ENCODE measurements around the gene SDK2. TPM values are rescaled to one million over a fixed set of nuclear protein-coding genes. Genes with fewer than 3 reads are reported as not detected.

Gene SDK2
- total RNA-seq, 2 experiments from 2014 or later, result 0.09 to 3.7 TPM

GRCh38 chr17:73545109-73546032 is 98.9 kb downstream of the SDK2 start:
- CTCF ChIA-PET, result no interaction called here
- H3K9me3 Mint-ChIP-seq (ENCODE audit: low read depth), result no peaks in the 10 kb centered on the region
- no peak overlapping the region for H3K27ac Mint-ChIP-seq
- no peaks in the 10 kb centered on the region for H3K4me1 Mint-ChIP-seq
- DNase-seq (no peak), ATAC-seq (no peak)
- no peak overlapping the region for H3K4me3 Mint-ChIP-seq
- H3K27me3 Mint-ChIP-seq, result no peaks in the 10 kb centered on the region
- H3K36me3 Mint-ChIP-seq, result no peaks in the 10 kb centered on the region

GRCh38 chr17:73544333-73544732 is 99.9 kb downstream of the SDK2 start:
- CTCF ChIA-PET, result no interaction called here
- Mint-ChIP-seq H3K27ac (no peak overlapping the region), H3K27me3 (no peaks in the 10 kb centered on the region), H3K36me3 (no peaks in the 10 kb centered on the region), H3K4me3 (no peak overlapping the region), H3K4me1 (no peaks in the 10 kb centered on the region), H3K9me3 (ENCODE audit: low read depth) (no peaks in the 10 kb centered on the region)
- no peak for ATAC-seq
- no peak for DNase-seq

GRCh38 chr17:73542323-73542722 is 101.9 kb downstream of the SDK2 start:
- H3K4me3 Mint-ChIP-seq, result no peak overlapping the region
- no peaks in the 10 kb centered on the region for H3K27me3 Mint-ChIP-seq
- no peaks in the 10 kb centered on the region for H3K36me3 Mint-ChIP-seq
- no peak overlapping the region for H3K27ac Mint-ChIP-seq
- CTCF ChIA-PET, result no interaction called here
- DNase-seq (no peak), ATAC-seq (no peak)
- H3K4me1 Mint-ChIP-seq, result no peaks in the 10 kb centered on the region
- no peaks in the 10 kb centered on the region for H3K9me3 Mint-ChIP-seq (ENCODE audit: low read depth)

- Mint-ChIP-seq H3K4me1 (no peaks in the 10 kb centered on the region), H3K27ac (no peak overlapping the region), H3K4me3 (no peak overlapping the region), H3K36me3 (no peaks in the 10 kb centered on the region), H3K27me3 (no peaks in the 10 kb centered on the region), H3K9me3 (ENCODE audit: low read depth) (no peaks in the 10 kb centered on the region)
- ATAC-seq (no peak), DNase-seq (no peak)
- CTCF ChIA-PET, result no interaction called here
Measured at GRCh38 chr17:73541561-73541981, 102.7 kb downstream of the SDK2 start.

- Mint-ChIP-seq H3K27me3 (no peaks in the 10 kb centered on the region), H3K27ac (no peak overlapping the region), H3K9me3 (ENCODE audit: low read depth) (no peaks in the 10 kb centered on the region), H3K4me1 (no peaks in the 10 kb centered on the region), H3K4me3 (no peak overlapping the region), H3K36me3 (no peaks in the 10 kb centered on the region)
- ATAC-seq (no peak), DNase-seq (no peak)
- CTCF ChIA-PET, result no interaction called here
Measured at GRCh38 chr17:73541111-73541510, 103.1 kb downstream of the SDK2 start.

- Mint-ChIP-seq H3K9me3 (ENCODE audit: low read depth) (no peaks in the 10 kb centered on the region), H3K27me3 (no peaks in the 10 kb centered on the region), H3K4me1 (no peaks in the 10 kb centered on the region), H3K36me3 (no peaks in the 10 kb centered on the region), H3K27ac (no peak overlapping the region), H3K4me3 (no peak overlapping the region)
- no peak for ATAC-seq
- no peak for DNase-seq
- CTCF ChIA-PET, result interaction anchor here (0.8 to 1.5 kb wide), 2 partner anchors 12 to 30 kb away, joined by 3 read pairs; no protein-coding TSS in a partner anchor
Measured at GRCh38 chr17:73539166-73539565, 105.1 kb downstream of the SDK2 start.

GRCh38 chr17:73538445-73538844 is 105.8 kb downstream of the SDK2 start:
- H3K27me3 Mint-ChIP-seq, result no peaks in the 10 kb centered on the region
- H3K27ac Mint-ChIP-seq, result no peak overlapping the region
- ATAC-seq, result no peak
- H3K4me3 Mint-ChIP-seq, result no peak overlapping the region
- no peaks in the 10 kb centered on the region for H3K4me1 Mint-ChIP-seq
- no peak for DNase-seq
- H3K9me3 Mint-ChIP-seq (ENCODE audit: low read depth), result no peaks in the 10 kb centered on the region
- CTCF ChIA-PET, result interaction anchor here (0.8 to 1.5 kb wide), 2 partner anchors 12 to 29 kb away, joined by 3 read pairs; no protein-coding TSS in a partner anchor
- no peaks in the 10 kb centered on the region for H3K36me3 Mint-ChIP-seq

- Mint-ChIP-seq H3K27ac (no peak overlapping the region), H3K4me3 (no peak overlapping the region), H3K36me3 (no peaks in the 10 kb centered on the region), H3K9me3 (ENCODE audit: low read depth) (no peaks in the 10 kb centered on the region), H3K4me1 (no peaks in the 10 kb centered on the region), H3K27me3 (no peaks in the 10 kb centered on the region)
- no peak for ATAC-seq
- CTCF ChIA-PET, result no interaction called here
- DNase-seq, result no peak
Measured at GRCh38 chr17:73536700-73537605, 107.3 kb downstream of the SDK2 start.

- Mint-ChIP-seq H3K27ac (no peak overlapping the region), H3K27me3 (peaks cover 3% of the 10 kb centered on the region), H3K9me3 (ENCODE audit: low read depth) (no peaks in the 10 kb centered on the region), H3K36me3 (no peaks in the 10 kb centered on the region), H3K4me3 (no peak overlapping the region), H3K4me1 (no peaks in the 10 kb centered on the region)
- ATAC-seq (no peak), DNase-seq (no peak)
- CTCF ChIA-PET, result no interaction called here
Measured at GRCh38 chr17:73535746-73536145, 108.5 kb downstream of the SDK2 start.

- Mint-ChIP-seq H3K27me3 (peaks cover 4% of the 10 kb centered on the region), H3K4me3 (no peak overlapping the region), H3K4me1 (no peaks in the 10 kb centered on the region), H3K9me3 (ENCODE audit: low read depth) (no peaks in the 10 kb centered on the region), H3K36me3 (no peaks in the 10 kb centered on the region), H3K27ac (no peak overlapping the region)
- DNase-seq, result no peak
- CTCF ChIA-PET, result no interaction called here
- no peak for ATAC-seq
Measured at GRCh38 chr17:73534209-73534909, 109.9 kb downstream of the SDK2 start.

- H3K36me3 Mint-ChIP-seq, result no peaks in the 10 kb centered on the region
- ATAC-seq (no peak), DNase-seq (no peak)
- H3K4me3 Mint-ChIP-seq, result no peak overlapping the region
- no peak overlapping the region for H3K27ac Mint-ChIP-seq
- peaks cover 4% of the 10 kb centered on the region for H3K27me3 Mint-ChIP-seq
- H3K4me1 Mint-ChIP-seq, result no peaks in the 10 kb centered on the region
- H3K9me3 Mint-ChIP-seq (ENCODE audit: low read depth), result no peaks in the 10 kb centered on the region
- CTCF ChIA-PET, result no interaction called here
Measured at GRCh38 chr17:73533781-73534180, 110.5 kb downstream of the SDK2 start.

- DNase-seq, result no peak
- no peak overlapping the region for H3K4me3 Mint-ChIP-seq
- H3K27ac Mint-ChIP-seq, result no peak overlapping the region
- no peak for ATAC-seq
- no peaks in the 10 kb centered on the region for H3K4me1 Mint-ChIP-seq
- no peaks in the 10 kb centered on the region for H3K9me3 Mint-ChIP-seq (ENCODE audit: low read depth)
- peaks cover 4% of the 10 kb centered on the region for H3K27me3 Mint-ChIP-seq
- H3K36me3 Mint-ChIP-seq, result no peaks in the 10 kb centered on the region
- CTCF ChIA-PET, result no interaction called here
Measured at GRCh38 chr17:73533127-73533526, 111.1 kb downstream of the SDK2 start.

GRCh38 chr17:73532421-73532901 is 111.8 kb downstream of the SDK2 start:
- DNase-seq (no peak), ATAC-seq (no peak)
- no peaks in the 10 kb centered on the region for H3K4me1 Mint-ChIP-seq
- CTCF ChIA-PET, result no interaction called here
- no peak overlapping the region for H3K4me3 Mint-ChIP-seq
- H3K9me3 Mint-ChIP-seq (ENCODE audit: low read depth), result no peaks in the 10 kb centered on the region
- no peaks in the 10 kb centered on the region for H3K36me3 Mint-ChIP-seq
- no peak overlapping the region for H3K27ac Mint-ChIP-seq
- H3K27me3 Mint-ChIP-seq, result peaks cover 4% of the 10 kb centered on the region

Data from activated CD8-positive, alpha-beta memory T cell treated with anti-CD3 and anti-CD28 coated beads, Interleukin-2, amount 10 ng/mL, durations not matched to agents 7 days and 5 days (primary cell).